Measurements from ENCODE around the gene BICD1. TPM values are rescaled to one million over a fixed set of nuclear protein-coding genes. Genes with fewer than 3 reads are reported as not detected.

The BICD1 gene
- total and polyA plus RNA-seq, 2 experiments from 2014 or later, result 59.3 to 83.6 TPM

DNA sequence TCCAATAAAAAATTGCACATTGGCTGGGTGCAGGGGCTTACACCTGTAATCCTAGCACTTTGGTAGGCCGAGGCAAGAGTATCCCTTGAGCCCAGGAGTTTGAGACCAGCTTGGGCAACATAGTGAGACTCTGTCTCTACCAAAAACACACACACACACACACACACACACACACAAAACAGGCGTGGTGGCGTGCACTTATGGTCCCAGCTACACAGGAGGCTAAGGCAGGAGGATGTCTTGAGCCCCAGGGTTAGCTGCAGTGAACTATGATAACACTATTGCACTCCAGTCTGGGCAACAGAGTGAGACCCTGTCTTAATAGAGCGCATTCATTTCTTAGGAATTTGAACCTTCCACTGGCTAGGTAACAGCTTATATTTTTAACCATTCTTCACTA, 42.9 kb upstream of the BICD1 start:
- H3K9me3 Mint-ChIP-seq, result peaks cover 4% of the 10 kb centered on the region; the same call in 2 of the 3 replicates
- Histone ChIP-seq H3F3A (replicated peaks; ENCODE audit: low read depth) (no peaks in the 10 kb centered on the region), H3K79me2 (replicated peaks; ENCODE audit: insufficient read depth) (no peaks in the 10 kb centered on the region), H3K27me3 (ENCODE audit: insufficient read depth) (no peaks in the 10 kb centered on the region), H3K4me2 (no peak overlapping the region), H3K36me3 (ENCODE audit: insufficient read depth) (no peaks in the 10 kb centered on the region), H3K4me3 (no peak overlapping the region), H3K27ac (ENCODE audit: low read depth) (no peak overlapping the region), H2AFZ (no peak overlapping the region), H3K4me1 (ENCODE audit: insufficient read depth) (no peaks in the 10 kb centered on the region; the same call in 1 of the 2 replicates), H3K9me2 (ENCODE audit: insufficient read depth) (no peaks in the 10 kb centered on the region), H4K20me1 (replicated peaks; ENCODE audit: insufficient read depth) (no peaks in the 10 kb centered on the region)
- peaks cover 6% of the 10 kb centered on the region for H3K27me3 Mint-ChIP-seq (ENCODE audit: insufficient read depth, low read depth, poor library complexity)
- no peak overlapping the region for H3K4me3 Mint-ChIP-seq
- no peak overlapping the region for H3K27ac Mint-ChIP-seq
- peaks cover 2% of the 10 kb centered on the region; the same call in 1 of the 3 replicates for H3K4me1 Mint-ChIP-seq
- DNase-seq (ENCODE audit: low spot score) (no peak), ATAC-seq (no peak)
- no peak for TF ChIP-seq CREB1 (CRISPR knock-in tag; IDR thresholded peaks at IDR 0.05; ENCODE audit: low read depth)
- TF ChIP-seq EZH2 (IDR thresholded peaks at IDR 0.05; ENCODE audit: low read depth, unreplicated experiment), result no peak
- no peak for TF ChIP-seq ZNF114 (CRISPR knock-in tag; IDR thresholded peaks at IDR 0.05)
- TF ChIP-seq JUNB (IDR thresholded peaks at IDR 0.05; ENCODE audit: unreplicated experiment), result no peak
- TF ChIP-seq NANOG (IDR thresholded peaks at IDR 0.05; ENCODE audit: borderline replicate concordance), result no peak
- no peak for TF ChIP-seq STAT1 (IDR thresholded peaks at IDR 0.05; ENCODE audit: unreplicated experiment)
- no peak for TF ChIP-seq POLR2AphosphoS5 (IDR thresholded peaks at IDR 0.05; ENCODE audit: low read depth)
- no peak for TF ChIP-seq CTCF (conservative IDR thresholded peaks at IDR 0.05; ENCODE audit: low read depth in 2 of 2)
- TF ChIP-seq ZNF331 (CRISPR knock-in tag; IDR thresholded peaks at IDR 0.05; ENCODE audit: low read depth), result no peak
- H3K36me3 Mint-ChIP-seq (ENCODE audit: low read depth), result peaks cover 2% of the 10 kb centered on the region; the same call in 2 of the 3 replicates

- H2AFZ ChIP-seq, result peak overlapping the region; percentile 83
- no peaks in the 10 kb centered on the region for H3K27me3 ChIP-seq (ENCODE audit: insufficient read depth)
- H3K4me3 ChIP-seq, result no peak overlapping the region
- Mint-ChIP-seq H3K27ac (no peak overlapping the region), H3K4me1 (peaks cover 4% of the 10 kb centered on the region; the same call in 2 of the 3 replicates), H3K4me3 (no peak overlapping the region), H3K9me3 (no peaks in the 10 kb centered on the region), H3K27me3 (ENCODE audit: insufficient read depth, low read depth, poor library complexity) (peaks cover 4% of the 10 kb centered on the region), H3K36me3 (ENCODE audit: low read depth) (no peaks in the 10 kb centered on the region)
- no peaks in the 10 kb centered on the region for H3F3A ChIP-seq (replicated peaks; ENCODE audit: low read depth)
- H3K36me3 ChIP-seq (ENCODE audit: insufficient read depth), result no peaks in the 10 kb centered on the region
- ATAC-seq, result no peak
- no peaks in the 10 kb centered on the region for H3K9me2 ChIP-seq (ENCODE audit: insufficient read depth)
- H3K4me2 ChIP-seq, result no peak overlapping the region
- DNase-seq (ENCODE audit: low spot score), result no peak
- H4K20me1 ChIP-seq (replicated peaks; ENCODE audit: insufficient read depth), result no peaks in the 10 kb centered on the region
- no peaks in the 10 kb centered on the region; the same call in 1 of the 2 replicates for H3K4me1 ChIP-seq (ENCODE audit: insufficient read depth)
- H3K79me2 ChIP-seq (replicated peaks; ENCODE audit: insufficient read depth), result no peaks in the 10 kb centered on the region
- H3K27ac ChIP-seq (ENCODE audit: low read depth), result no peak overlapping the region
- TF ChIP-seq ZNF114 (CRISPR knock-in tag; IDR thresholded peaks at IDR 0.05) (no peak), POLR2AphosphoS5 (IDR thresholded peaks at IDR 0.05; ENCODE audit: low read depth) (no peak), JUNB (IDR thresholded peaks at IDR 0.05; ENCODE audit: unreplicated experiment) (no peak), CREB1 (CRISPR knock-in tag; IDR thresholded peaks at IDR 0.05; ENCODE audit: low read depth) (no peak)
- TF ChIP-seq, protein P1, sequence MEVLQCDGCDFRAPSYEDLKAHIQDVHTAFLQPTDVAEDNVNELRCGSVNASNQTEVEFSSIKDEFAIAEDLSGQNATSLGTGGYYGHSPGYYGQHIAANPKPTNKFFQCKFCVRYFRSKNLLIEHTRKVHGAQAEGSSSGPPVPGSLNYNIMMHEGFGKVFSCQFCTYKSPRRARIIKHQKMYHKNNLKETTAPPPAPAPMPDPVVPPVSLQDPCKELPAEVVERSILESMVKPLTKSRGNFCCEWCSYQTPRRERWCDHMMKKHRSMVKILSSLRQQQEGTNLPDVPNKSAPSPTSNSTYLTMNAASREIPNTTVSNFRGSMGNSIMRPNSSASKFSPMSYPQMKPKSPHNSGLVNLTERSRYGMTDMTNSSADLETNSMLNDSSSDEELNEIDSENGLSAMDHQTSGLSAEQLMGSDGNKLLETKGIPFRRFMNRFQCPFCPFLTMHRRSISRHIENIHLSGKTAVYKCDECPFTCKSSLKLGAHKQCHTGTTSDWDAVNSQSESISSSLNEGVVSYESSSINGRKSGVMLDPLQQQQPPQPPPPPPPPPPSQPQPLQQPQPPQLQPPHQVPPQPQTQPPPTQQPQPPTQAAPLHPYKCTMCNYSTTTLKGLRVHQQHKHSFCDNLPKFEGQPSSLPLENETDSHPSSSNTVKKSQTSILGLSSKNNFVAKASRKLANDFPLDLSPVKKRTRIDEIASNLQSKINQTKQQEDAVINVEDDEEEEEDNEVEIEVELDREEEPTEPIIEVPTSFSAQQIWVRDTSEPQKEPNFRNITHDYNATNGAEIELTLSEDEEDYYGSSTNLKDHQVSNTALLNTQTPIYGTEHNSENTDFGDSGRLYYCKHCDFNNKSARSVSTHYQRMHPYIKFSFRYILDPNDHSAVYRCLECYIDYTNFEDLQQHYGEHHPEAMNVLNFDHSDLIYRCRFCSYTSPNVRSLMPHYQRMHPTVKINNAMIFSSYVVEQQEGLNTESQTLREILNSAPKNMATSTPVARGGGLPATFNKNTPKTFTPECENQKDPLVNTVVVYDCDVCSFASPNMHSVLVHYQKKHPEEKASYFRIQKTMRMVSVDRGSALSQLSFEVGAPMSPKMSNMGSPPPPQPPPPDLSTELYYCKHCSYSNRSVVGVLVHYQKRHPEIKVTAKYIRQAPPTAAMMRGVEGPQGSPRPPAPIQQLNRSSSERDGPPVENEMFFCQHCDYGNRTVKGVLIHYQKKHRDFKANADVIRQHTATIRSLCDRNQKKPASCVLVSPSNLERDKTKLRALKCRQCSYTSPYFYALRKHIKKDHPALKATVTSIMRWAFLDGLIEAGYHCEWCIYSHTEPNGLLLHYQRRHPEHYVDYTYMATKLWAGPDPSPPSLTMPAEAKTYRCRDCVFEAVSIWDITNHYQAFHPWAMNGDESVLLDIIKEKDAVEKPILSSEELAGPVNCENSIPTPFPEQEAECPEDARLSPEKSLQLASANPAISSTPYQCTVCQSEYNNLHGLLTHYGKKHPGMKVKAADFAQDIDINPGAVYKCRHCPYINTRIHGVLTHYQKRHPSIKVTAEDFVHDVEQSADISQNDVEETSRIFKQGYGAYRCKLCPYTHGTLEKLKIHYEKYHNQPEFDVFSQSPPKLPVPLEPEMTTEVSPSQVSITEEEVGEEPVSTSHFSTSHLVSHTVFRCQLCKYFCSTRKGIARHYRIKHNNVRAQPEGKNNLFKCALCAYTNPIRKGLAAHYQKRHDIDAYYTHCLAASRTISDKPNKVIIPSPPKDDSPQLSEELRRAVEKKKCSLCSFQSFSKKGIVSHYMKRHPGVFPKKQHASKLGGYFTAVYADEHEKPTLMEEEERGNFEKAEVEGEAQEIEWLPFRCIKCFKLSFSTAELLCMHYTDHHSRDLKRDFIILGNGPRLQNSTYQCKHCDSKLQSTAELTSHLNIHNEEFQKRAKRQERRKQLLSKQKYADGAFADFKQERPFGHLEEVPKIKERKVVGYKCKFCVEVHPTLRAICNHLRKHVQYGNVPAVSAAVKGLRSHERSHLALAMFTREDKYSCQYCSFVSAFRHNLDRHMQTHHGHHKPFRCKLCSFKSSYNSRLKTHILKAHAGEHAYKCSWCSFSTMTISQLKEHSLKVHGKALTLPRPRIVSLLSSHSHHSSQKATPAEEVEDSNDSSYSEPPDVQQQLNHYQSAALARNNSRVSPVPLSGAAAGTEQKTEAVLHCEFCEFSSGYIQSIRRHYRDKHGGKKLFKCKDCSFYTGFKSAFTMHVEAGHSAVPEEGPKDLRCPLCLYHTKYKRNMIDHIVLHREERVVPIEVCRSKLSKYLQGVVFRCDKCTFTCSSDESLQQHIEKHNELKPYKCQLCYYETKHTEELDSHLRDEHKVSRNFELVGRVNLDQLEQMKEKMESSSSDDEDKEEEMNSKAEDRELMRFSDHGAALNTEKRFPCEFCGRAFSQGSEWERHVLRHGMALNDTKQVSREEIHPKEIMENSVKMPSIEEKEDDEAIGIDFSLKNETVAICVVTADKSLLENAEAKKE (CRISPR knock-in tag; IDR thresholded peaks at IDR 0.05), result no peak
- TF ChIP-seq, protein P2, sequence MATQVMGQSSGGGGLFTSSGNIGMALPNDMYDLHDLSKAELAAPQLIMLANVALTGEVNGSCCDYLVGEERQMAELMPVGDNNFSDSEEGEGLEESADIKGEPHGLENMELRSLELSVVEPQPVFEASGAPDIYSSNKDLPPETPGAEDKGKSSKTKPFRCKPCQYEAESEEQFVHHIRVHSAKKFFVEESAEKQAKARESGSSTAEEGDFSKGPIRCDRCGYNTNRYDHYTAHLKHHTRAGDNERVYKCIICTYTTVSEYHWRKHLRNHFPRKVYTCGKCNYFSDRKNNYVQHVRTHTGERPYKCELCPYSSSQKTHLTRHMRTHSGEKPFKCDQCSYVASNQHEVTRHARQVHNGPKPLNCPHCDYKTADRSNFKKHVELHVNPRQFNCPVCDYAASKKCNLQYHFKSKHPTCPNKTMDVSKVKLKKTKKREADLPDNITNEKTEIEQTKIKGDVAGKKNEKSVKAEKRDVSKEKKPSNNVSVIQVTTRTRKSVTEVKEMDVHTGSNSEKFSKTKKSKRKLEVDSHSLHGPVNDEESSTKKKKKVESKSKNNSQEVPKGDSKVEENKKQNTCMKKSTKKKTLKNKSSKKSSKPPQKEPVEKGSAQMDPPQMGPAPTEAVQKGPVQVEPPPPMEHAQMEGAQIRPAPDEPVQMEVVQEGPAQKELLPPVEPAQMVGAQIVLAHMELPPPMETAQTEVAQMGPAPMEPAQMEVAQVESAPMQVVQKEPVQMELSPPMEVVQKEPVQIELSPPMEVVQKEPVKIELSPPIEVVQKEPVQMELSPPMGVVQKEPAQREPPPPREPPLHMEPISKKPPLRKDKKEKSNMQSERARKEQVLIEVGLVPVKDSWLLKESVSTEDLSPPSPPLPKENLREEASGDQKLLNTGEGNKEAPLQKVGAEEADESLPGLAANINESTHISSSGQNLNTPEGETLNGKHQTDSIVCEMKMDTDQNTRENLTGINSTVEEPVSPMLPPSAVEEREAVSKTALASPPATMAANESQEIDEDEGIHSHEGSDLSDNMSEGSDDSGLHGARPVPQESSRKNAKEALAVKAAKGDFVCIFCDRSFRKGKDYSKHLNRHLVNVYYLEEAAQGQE (IDR thresholded peaks at IDR 0.05; ENCODE audit: unreplicated experiment), result no peak
Observed at GRCh38 chr12:32066206-32066605, 40.4 kb upstream of the BICD1 start.
